Endothelial cell of umbilical vein (primary cell): ENCODE measurements around the gene EVA1A. TPM values are rescaled to one million over a fixed set of nuclear protein-coding genes. Genes with fewer than 3 reads are reported as not detected.

Experiments used
- BruUV-seq: library from RNA; stranded (reverse); fragments of 400-500 nt; replicated peaks from 2 replicates; lab custom pipeline; 2021; lab: Mats Ljungman, UMichigan
- CTCF ChIA-PET: fragments of 300-600, 350-600 bp; sonication (Branson Sonifier 250); formaldehyde crosslinking; loops from one replicate; lab custom pipeline; 2021; ENCODE audit warnings: antibody characterized with exemption, inconsistent platforms; lab: Charles Lee
- POLR2A ChIA-PET: fragments of 300-600, 350-600 bp; sonication (Branson Sonifier 250); formaldehyde crosslinking; loops from one replicate; lab custom pipeline; 2021; ENCODE audit warnings: antibody characterized with exemption, inconsistent platforms; lab: Charles Lee
- DNase-seq: peaks from one replicate; pipeline ENCODE4 v3.0.0-alpha.2; 2011; ENCODE audit warnings: low read depth, low spot score
- FAIRE-seq: peaks from 2 replicates; lab custom pipeline; 2011; peaks lifted over from hg19 to GRCh38; lab: Jason Lieb, UNC
- H2AFZ ChIP-seq: 2 replicates; pipeline ENCODE4 v1.6.0; 2012; ENCODE audit warnings: low read depth, low read length, control low read depth, inconsistent platforms
- H3K27ac ChIP-seq: 2 replicates; pipeline ENCODE4 v1.5.1; 2011; ENCODE audit warnings: low read depth, mild to moderate bottlenecking, control low read depth, low read length, moderate library complexity; ENCODE audit not compliant: insufficient read depth
- H3K27me3 ChIP-seq, 2 experiments: 2 replicates each; pipeline versions ENCODE4 v1.6.0 to v1.6.1; 2011; ENCODE audit warnings: low read length in 2 of 2, mixed read lengths in 1 of 2; ENCODE audit not compliant: control insufficient read depth in 2 of 2, insufficient read depth in 2 of 2
- H3K36me3 ChIP-seq, 2 experiments: 2 replicates in 1 of 2; 3 replicates in 1 of 2; pipeline ENCODE4 v1.5.1; 2011; ENCODE audit warnings: low read length in 2 of 2, mild to moderate bottlenecking in 1 of 2, moderate library complexity in 1 of 2; ENCODE audit not compliant: control insufficient read depth in 2 of 2, insufficient read depth in 2 of 2; ENCODE audit errors: extremely low read depth in 1 of 2
- H3K4me1 ChIP-seq: 3 replicates; pipeline ENCODE4 v1.5.1; 2011; ENCODE audit warnings: mild to moderate bottlenecking, low read length; ENCODE audit not compliant: control insufficient read depth, insufficient read depth; ENCODE audit errors: extremely low read depth
- H3K4me2 ChIP-seq: 2 replicates; pipeline ENCODE4 v1.6.1; 2011; ENCODE audit warnings: low read length, control low read depth, mixed read lengths; ENCODE audit not compliant: insufficient read depth
- H3K4me3 ChIP-seq, 3 experiments: fragments of 200-600 bp in 1 of 3; sonication (generic), shearing (Covaris generic) in 1 of 3; replicated peaks in 1 of 3; 2 replicates each; pipeline ENCODE4 v1.5.1; 2011 to 2016; ENCODE audit warnings: control low read depth in 3 of 3, low read length in 3 of 3, mild to moderate bottlenecking in 2 of 3, inconsistent platforms in 1 of 3, low read depth in 1 of 3, moderate library complexity in 1 of 3; ENCODE audit not compliant: insufficient read depth in 1 of 3
- H3K79me2 ChIP-seq: 2 replicates; pipeline ENCODE4 v1.6.0; 2012; ENCODE audit warnings: low read length, inconsistent platforms; ENCODE audit not compliant: control insufficient read depth, insufficient read depth
- H3K9ac ChIP-seq: replicated peaks from 2 replicates; pipeline ENCODE3; 2011; ENCODE audit warnings: low read length, control low read depth; ENCODE audit not compliant: insufficient read depth; ENCODE audit errors: extremely low read depth
- H3K9me1 ChIP-seq: replicated peaks from 3 replicates; pipeline ENCODE4 v1.6.0; 2011; ENCODE audit warnings: mild to moderate bottlenecking, low read length; ENCODE audit not compliant: control insufficient read depth, insufficient read depth; ENCODE audit errors: extremely low read depth
- H3K9me3 ChIP-seq: replicated peaks from 2 replicates; pipeline ENCODE4 v1.5.1; 2012; ENCODE audit warnings: low read length, inconsistent platforms; ENCODE audit not compliant: control insufficient read depth, insufficient read depth
- H4K20me1 ChIP-seq: replicated peaks from 2 replicates; pipeline ENCODE3; 2011; ENCODE audit warnings: mild to moderate bottlenecking, low read length; ENCODE audit not compliant: control insufficient read depth, insufficient read depth; ENCODE audit errors: extremely low read depth
- CTCF ChIP-seq, 2 donors: IDR thresholded peaks; 1 replicate in 1 of 2; 2 replicates in 1 of 2; pipeline ENCODE4 v1.5.1; 2011; ENCODE audit warnings: low read length in 2 of 2, mild to moderate bottlenecking in 2 of 2, moderate library complexity in 2 of 2, control low read depth in 1 of 2, inconsistent platforms in 1 of 2, low read depth in 1 of 2; ENCODE audit not compliant: insufficient read depth in 1 of 2; ENCODE audit errors: extremely low read depth in 1 of 2
- EZH2 ChIP-seq: IDR thresholded peaks from 2 replicates; pipeline ENCODE4 v1.6.1; 2012; ENCODE audit warnings: borderline replicate concordance, low read depth, mild to moderate bottlenecking, moderate library complexity, low read length, inconsistent platforms; ENCODE audit not compliant: severe bottlenecking
- FOS ChIP-seq: IDR thresholded peaks from 2 replicates; pipeline ENCODE4 v1.6.1; 2011; ENCODE audit warnings: mild to moderate bottlenecking, low read length, moderate library complexity, borderline replicate concordance; ENCODE audit not compliant: insufficient read depth
- GATA2 ChIP-seq: IDR thresholded peaks from 2 replicates; pipeline ENCODE4 v1.7.0; 2011; ENCODE audit warnings: low read depth, mild to moderate bottlenecking, moderate library complexity, mixed read lengths, low read length; ENCODE audit not compliant: insufficient read length, insufficient read depth
- JUN ChIP-seq: IDR thresholded peaks from 2 replicates; pipeline ENCODE4 v1.6.1; 2011; ENCODE audit warnings: borderline replicate concordance, low read depth; ENCODE audit not compliant: insufficient read length, insufficient read depth
- MAX ChIP-seq: IDR thresholded peaks from 2 replicates; pipeline ENCODE4 v1.6.1; 2011; ENCODE audit not compliant: insufficient read depth, insufficient read length
- MYC ChIP-seq: IDR thresholded peaks from one replicate; pipeline ENCODE4 v1.6.1; 2011; ENCODE audit warnings: mild to moderate bottlenecking, low read depth, low read length
- POLR2A ChIP-seq: IDR thresholded peaks from 2 replicates; pipeline ENCODE4 v1.6.1; 2012; ENCODE audit warnings: low read depth, mild to moderate bottlenecking, control low read depth, low read length
- POLR2AphosphoS5 ChIP-seq: IDR thresholded peaks from 2 replicates; pipeline ENCODE4 v1.6.1; 2012; ENCODE audit warnings: low read depth, mild to moderate bottlenecking, control low read depth, low read length, moderate library complexity; ENCODE audit not compliant: insufficient read depth
- dilution Hi-C: fragments of 300-500 bp; cut with MboI; formaldehyde crosslinking; loops from one replicate; pipeline ENCODE4 v1.15.0; 2019; ENCODE audit warnings: low sequenced_read_pairs; ENCODE audit not compliant: extremely low pct_ligation_motif_present
- intact Hi-C: fragments of 100-400 bp; cut with micrococcal nuclease; formaldehyde crosslinking; loops from one replicate; pipeline ENCODE4 v1.10.0; 2022
- polyA plus RNA-seq, 4 experiments: library from polyadenylated mRNA; depleted of rRNA in 3 of 4; stranded (reverse) in 3 of 4; unstranded in 1 of 4; fragments of >200 nt; gene quantifications; 2 replicates each; pipeline versions ENCODE4 v1.2.1 to v1.2.3, GENCODE V29; 2011 to 2012; ENCODE audit warnings: missing spikeins in 1 of 4
- total RNA-seq: library from RNA; stranded (reverse); gene quantifications from 2 replicates; pipeline ENCODE4 v1.2.3, GENCODE V29; 2021

Gene EVA1A
- total and polyA plus RNA-seq, 2 donors (not counting 3 experiments of a cell fraction or from before 2014, with no cell fraction given) = 52.6 to 66.5 TPM

DNA sequence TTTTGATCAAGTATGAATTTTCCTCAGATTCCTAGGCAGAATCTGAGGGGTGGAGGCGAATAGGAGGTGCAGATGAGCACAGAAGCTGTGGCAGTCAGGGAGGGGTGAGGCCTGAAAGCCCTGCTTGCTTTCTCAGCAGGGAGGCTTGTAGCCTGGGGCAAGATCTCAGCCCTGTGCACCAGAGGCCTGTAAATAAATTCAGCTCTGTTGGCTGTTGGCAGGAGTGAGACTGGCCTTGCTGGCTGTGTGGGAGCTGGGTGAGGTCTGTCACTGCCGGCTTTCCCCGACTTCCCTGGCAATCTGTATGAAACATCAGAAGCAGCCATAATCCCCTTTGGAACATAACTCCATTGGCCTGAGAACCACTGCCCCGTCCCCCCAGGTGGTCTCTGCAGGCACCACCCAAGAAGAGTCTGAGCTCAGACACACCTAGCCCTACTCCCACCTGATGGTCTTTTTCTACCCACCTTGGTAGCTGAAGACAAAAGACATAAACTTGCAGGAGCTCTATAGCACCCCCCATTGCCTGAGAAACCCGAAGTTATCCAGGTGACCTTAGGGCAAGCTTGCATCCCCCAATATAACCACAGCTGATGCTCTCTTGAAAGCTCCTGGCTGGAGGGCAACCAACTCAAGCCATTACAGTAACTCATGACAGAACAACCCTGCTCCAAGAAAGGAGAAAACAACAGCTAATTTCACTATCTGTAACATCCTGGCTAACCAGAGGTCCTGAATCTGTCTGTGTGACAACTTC, 32.3 kb downstream of the EVA1A start:
- Histone ChIP-seq H3K9ac (no peak overlapping the region), H4K20me1 (peaks cover 4% of the 10 kb centered on the region)
- intact Hi-C loops = no loop called here

More for the DNA sequence above, 32.3 kb downstream of the EVA1A start:
- ChIA-PET CTCF (interaction anchor here (1.0 kb wide), 1 partner anchor 45 kb away, joined by 3 read pairs; no protein-coding TSS in a partner anchor), POLR2A (no interaction called here)
- H3K9me1 ChIP-seq = no peaks in the 10 kb centered on the region
- H3K27me3 ChIP-seq = no peaks in the 10 kb centered on the region
- BruUV-seq = no TSS peak
- peaks cover 0 to 2% of the 10 kb centered on the region in 2 experiments for H3K36me3 ChIP-seq
- peaks cover 48% of the 10 kb centered on the region for H3K79me2 ChIP-seq
- H2AFZ ChIP-seq = no peak overlapping the region
- dilution Hi-C loops = no loop called here
- H3K4me2 ChIP-seq = no peak overlapping the region
- no peak for TF ChIP-seq POLR2AphosphoS5
- no peak for TF ChIP-seq MAX
- no peak for TF ChIP-seq MYC
- TF ChIP-seq JUN = no peak
- no peak for TF ChIP-seq EZH2
- TF ChIP-seq FOS = no peak
- TF ChIP-seq CTCF (IDR thresholded peaks at IDR 0.05; ENCODE audit: extremely low read depth in 1 of 2, insufficient read depth in 1 of 2, low read depth in 1 of 2, low read length in 2 of 2) = no peak
- TF ChIP-seq POLR2A = no peak
- TF ChIP-seq GATA2 = no peak
- no peak overlapping the region for H3K27ac ChIP-seq
- no peaks in the 10 kb centered on the region for H3K9me3 ChIP-seq
- H3K4me3 ChIP-seq = no peak overlapping the region
- DNase-seq (no peak), FAIRE-seq (no peak)
- H3K4me1 ChIP-seq = peaks cover 3% of the 10 kb centered on the region
